ENCODE results near the gene RBM12. TPM values are rescaled to one million over a fixed set of nuclear protein-coding genes. Genes with fewer than 3 reads are reported as not detected.
"Not testable (repeated sequence)": the region's sequence is repeated elsewhere in the genome, so short reads cannot be mapped to it uniquely, and the experiment has no call there.

RBM12 gene, protein sequence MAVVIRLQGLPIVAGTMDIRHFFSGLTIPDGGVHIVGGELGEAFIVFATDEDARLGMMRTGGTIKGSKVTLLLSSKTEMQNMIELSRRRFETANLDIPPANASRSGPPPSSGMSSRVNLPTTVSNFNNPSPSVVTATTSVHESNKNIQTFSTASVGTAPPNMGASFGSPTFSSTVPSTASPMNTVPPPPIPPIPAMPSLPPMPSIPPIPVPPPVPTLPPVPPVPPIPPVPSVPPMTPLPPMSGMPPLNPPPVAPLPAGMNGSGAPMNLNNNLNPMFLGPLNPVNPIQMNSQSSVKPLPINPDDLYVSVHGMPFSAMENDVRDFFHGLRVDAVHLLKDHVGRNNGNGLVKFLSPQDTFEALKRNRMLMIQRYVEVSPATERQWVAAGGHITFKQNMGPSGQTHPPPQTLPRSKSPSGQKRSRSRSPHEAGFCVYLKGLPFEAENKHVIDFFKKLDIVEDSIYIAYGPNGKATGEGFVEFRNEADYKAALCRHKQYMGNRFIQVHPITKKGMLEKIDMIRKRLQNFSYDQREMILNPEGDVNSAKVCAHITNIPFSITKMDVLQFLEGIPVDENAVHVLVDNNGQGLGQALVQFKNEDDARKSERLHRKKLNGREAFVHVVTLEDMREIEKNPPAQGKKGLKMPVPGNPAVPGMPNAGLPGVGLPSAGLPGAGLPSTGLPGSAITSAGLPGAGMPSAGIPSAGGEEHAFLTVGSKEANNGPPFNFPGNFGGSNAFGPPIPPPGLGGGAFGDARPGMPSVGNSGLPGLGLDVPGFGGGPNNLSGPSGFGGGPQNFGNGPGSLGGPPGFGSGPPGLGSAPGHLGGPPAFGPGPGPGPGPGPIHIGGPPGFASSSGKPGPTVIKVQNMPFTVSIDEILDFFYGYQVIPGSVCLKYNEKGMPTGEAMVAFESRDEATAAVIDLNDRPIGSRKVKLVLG
- polyA plus RNA-seq (ENCODE audit: insufficient read length in 10 of 10): 10 to 100 TPM; 42.0 to 60.9 (median 54.5) TPM
- long read RNA-seq, donor 1, full-length matches to known transcripts: 44 of 44 reads
- long read RNA-seq, donor 1, partial matches to known transcripts: 0 of 44 reads
- long read RNA-seq, donor 1, other reads (novel, unspliced or antisense): 0 of 44 reads
- long read RNA-seq, donor 2, full-length matches to known transcripts: 14 of 14 reads
- long read RNA-seq, donor 2, partial matches to known transcripts: 0 of 14 reads
- long read RNA-seq, donor 2, other reads (novel, unspliced or antisense): 0 of 14 reads
- long read RNA-seq, donor 3: 0 reads
- long read RNA-seq, donor 4, full-length matches to known transcripts: 30 of 30 reads
- long read RNA-seq, donor 4, partial matches to known transcripts: 0 of 30 reads
- long read RNA-seq, donor 4, other reads (novel, unspliced or antisense): 0 of 30 reads
- long read RNA-seq, donor 5, full-length matches to known transcripts: 22 of 22 reads
- long read RNA-seq, donor 5, partial matches to known transcripts: 0 of 22 reads
- long read RNA-seq, donor 5, other reads (novel, unspliced or antisense): 0 of 22 reads
- long read RNA-seq, donor 6, full-length matches to known transcripts: 25 of 25 reads
- long read RNA-seq, donor 6, partial matches to known transcripts: 0 of 25 reads
- long read RNA-seq, donor 6, other reads (novel, unspliced or antisense): 0 of 25 reads
- long read RNA-seq, donor 7, full-length matches to known transcripts: 30 of 38 reads
- long read RNA-seq, donor 7, partial matches to known transcripts: 8 of 38 reads
- long read RNA-seq, donor 7, other reads (novel, unspliced or antisense): 0 of 38 reads
- long read RNA-seq, donor 8, full-length matches to known transcripts: 28 of 28 reads
- long read RNA-seq, donor 8, partial matches to known transcripts: 0 of 28 reads
- long read RNA-seq, donor 8, other reads (novel, unspliced or antisense): 0 of 28 reads
- long read RNA-seq, donor 9, full-length matches to known transcripts: 3 of 3 reads
- long read RNA-seq, donor 9, partial matches to known transcripts: 0 of 3 reads
- long read RNA-seq, donor 9, other reads (novel, unspliced or antisense): 0 of 3 reads

DNA sequence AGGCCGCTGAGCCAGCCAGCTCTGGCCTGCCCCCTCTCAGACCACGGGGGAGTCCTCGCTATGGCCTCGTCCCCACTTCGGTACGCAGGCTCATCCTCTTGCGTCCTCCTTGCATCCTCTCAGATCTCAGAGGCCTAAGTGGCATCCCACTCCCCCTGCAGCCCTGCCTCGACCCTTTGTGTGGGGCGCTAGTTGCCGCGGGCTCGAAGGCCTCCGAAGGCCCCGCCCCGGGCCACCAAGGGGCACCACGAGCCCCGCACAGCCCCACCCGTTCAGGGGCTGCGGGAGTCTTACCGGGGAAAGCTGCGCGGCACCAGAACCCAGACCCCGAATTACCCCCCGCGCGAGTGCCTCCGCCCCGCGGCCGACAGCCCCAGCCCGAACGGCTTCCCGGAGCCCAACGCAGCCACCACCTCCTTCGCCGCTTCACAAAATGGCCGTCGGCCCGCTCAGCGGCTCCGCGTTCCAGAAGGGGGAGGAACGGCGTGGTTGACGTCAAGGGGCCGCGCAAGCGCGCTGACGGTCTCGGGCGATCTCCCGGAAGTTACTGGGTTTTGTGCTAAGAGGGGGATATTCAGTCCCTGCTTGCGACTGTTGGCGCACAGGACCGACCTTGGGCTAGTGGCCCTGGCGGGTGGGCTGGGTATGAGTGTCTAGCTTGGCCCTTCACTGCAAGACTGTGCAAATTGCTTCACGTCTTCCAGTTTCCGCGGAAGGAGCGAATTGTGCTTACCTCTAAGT lies at the start of gene RBM12, which contains the start of gene CPNE1:
Gene RBM12, minus strand, starts transcription at position 435 of the 741 bp plus-strand sequence. CDS start 9,578 bp downstream, outside the sequence.
Gene CPNE1, minus strand, starts transcription at position 435 of the 741 bp plus-strand sequence. CDS start 31,977 bp downstream, outside the sequence.
- peak; percentile 92 to 98 (median 96) for DNase-seq

DNA sequence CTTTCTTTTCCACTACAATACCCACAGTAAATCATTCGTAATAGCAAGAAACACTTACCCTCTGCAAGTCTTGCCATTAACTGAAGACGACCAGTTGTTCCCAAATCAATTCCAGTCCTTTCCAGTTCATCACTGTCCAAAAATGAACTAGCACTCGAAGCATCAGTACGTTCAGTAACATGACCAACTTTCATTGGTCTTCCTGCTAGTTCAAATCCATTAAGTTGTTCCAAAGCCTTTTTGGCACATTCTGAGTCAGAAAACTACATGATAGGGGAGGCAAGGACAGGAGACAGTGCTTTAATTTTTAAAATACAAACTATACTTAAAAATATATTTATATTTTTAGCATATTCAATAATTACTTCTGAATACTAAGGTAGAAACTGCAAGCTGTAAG lies 49.4 kb upstream of the RBM12 start:
- no peak for DNase-seq

DNA sequence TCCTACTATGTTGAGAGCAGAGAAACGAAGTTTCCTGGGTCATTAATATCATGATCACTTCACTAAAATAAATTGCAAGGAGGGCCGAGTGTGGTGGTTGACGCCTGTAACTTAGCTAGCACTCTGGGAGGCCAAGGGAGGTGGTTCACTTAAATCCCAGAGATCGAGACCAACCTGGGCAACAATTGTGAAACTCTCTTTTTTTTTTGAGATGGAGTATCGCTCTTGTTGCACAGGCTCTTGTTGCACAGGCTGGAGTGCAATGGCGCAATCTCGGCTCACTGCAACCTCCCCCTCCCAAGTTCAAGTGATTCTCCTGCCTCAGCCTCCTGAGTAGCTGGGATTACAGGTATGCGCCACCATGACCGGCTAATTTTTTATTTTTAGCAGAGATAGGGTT lies 48.4 kb upstream of the RBM12 start:
- DNase-seq: not testable (repeated sequence)

DNA sequence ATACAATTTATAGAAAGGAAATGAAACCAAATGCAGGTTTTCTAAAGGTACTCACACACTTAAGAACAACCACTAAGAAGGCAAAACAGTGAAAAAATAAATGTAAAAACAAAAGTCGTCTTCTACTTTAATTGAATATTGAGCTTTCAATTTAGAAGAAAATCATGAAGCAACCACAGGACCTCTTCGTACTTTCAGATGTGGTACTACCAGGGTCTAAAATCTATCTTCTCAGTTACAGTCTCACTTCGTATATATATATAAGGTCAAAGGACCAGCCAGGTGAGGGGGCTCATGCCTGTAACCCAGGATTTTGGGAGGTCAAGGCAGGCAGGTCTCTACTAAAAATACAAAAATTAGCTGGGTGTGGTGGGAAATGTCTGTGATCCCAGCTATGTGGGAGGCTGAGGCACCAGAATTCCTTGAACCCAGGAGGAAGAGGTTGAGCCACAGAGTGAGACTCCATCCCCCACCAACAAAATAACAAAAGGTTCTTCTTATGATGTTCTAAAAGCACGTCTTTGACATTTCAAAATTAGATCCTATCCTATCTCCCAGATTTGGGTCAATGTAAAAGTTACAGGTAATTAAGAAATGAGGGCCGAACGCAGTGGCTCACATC lies 47.0 kb upstream of the RBM12 start:
- DNase-seq: no peak

DNA sequence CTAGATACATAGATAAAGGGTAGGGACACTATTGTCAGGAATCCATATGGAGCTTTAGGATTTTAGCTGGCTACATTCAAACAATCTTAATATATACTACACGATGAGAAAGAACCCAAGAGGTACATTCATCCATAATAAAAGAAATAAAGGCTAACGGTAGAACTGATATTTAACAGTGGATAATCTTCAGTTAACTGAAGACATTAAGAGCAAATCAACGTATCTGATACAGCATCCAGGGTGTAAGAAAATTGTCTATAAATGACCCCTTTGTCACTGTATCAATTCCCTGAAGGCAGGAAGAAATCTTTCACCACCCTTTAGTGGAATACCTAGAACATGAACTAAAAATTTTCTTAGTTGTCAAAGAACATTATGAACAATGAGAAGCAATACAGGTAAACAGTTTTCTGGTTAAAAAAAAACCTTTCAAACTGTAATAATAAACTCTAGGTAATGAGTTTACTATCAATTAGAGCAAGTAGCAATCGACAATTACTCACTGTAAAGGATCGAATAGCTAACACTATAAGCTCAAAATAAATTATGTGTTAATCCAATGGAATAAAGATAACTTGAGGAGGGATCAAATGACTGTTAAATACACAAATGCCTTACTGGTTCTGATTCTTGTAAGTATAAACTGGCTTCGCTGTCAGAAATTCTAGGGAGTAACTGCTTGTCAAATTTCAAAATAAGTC lies 46.3 kb upstream of the RBM12 start:
- DNase-seq: no peak

DNA sequence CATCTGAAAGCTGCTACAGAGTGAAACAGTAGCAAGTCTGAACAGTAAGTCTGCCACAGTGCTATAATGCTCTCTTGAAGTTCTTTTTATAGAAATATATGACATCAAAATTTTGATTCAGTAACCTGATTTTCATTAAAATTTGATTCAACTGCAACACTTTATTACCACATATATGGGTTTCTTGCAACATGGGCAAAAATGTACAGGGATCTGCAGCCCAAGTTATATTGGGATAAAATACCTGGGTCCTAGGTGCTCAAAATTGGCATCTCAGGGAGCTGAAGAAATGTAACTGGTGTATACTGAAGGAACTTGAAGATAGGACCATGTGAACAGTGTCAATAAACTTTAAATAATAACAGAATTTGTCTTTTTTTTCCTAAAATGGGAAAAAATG lies 45.3 kb upstream of the RBM12 start:
- DNase-seq: no peak

DNA sequence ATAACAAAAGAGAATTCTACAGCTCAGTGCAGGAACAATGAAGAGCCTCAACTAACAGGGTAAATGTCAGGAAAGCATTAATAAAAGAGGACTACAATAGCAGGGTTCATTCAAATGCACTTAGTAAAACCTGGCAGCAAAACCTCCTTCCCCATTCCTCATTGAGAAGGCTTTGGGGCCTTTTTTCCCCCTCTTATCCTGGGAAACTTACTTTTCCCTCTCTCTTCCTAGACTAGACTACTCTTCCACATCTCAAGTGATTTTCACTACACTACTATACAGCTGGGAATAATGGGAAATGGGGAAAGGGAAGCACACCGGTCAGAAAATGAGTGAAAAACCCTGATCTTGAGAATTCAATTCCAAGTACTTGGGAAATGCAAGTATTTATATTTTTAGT lies 44.6 kb upstream of the RBM12 start:
- no peak for DNase-seq

DNA sequence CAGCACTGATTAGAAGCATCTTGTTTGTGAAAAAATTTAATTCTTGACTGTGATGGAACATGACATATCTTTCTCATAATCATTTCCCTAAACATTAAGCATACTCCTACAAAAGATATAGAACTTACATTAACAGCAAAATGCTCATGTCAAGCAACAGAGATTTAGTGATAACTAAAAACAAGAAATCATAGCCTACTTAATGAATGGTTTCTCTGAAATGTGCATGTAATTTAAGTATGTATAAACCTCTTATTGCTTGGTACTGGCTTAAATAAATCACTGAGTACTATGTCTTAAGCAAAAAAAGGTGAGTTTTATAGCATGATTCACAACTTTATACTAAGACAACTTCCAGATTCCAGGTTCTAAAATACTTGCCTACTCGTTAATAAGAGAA lies 43.8 kb upstream of the RBM12 start:
- no peak for DNase-seq

DNA sequence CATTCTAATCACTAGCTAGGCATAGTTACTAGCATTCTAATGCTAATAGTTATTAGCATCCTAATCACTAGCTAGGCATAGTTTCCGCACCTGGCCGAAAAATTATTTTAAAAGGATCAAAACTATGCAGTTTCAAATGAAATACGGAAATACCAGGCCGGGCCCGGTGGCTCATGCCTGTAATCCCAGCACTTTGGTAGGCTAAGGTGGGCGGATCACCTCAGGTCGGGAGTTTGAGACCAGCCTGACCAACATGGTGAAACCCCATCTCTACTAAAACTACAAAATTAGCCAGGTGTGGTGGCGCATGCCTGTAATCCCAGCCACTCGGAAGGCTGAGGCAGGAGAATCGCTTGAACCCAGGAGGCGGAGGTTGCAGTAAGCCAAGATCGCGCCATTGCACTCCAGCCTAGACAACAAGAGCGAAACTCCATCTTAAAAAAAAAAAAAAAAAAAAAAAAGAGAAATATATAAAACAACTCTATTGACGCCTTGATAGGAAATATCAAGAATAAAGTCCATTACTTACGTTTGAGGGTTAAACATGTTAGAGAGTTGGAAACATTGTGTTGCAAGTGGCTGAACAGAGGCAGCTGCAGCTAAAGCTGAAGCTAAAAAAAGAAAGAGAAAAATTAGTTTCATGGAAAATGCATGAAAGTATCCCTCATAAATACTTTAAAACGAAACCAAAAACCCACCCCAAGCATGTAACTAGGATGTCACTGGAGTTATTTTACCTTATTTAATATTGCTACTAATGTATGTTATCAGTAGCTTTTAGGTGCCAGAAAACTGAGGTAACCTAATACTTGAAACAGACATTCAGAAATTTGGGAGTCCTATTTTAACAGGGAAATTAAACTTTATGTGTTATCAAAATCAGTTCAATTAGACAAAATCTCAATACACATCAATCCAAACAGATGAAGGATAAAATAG lies 42.2 kb upstream of the RBM12 start:
- not testable (repeated sequence) for DNase-seq

DNA sequence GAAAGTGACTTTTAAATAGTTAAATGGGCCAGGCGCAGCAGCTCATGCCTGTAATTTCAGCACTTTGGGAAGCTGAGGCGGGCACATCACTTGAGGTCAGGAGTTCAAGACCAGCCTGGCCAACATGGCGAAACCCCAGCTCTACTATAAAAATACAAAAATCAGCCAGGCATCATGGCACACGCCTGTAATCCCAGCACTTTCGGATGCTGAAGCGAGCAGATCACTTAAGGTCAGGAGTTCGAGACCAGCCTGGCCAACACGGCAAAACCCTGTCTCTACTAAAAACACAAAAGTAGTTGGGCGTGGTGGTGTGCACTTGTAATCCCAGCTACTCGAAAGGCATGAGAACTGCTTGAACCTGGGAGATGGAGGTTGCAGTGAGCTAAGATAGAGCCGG lies 41.2 kb upstream of the RBM12 start:
- not testable (repeated sequence) for DNase-seq

DNA sequence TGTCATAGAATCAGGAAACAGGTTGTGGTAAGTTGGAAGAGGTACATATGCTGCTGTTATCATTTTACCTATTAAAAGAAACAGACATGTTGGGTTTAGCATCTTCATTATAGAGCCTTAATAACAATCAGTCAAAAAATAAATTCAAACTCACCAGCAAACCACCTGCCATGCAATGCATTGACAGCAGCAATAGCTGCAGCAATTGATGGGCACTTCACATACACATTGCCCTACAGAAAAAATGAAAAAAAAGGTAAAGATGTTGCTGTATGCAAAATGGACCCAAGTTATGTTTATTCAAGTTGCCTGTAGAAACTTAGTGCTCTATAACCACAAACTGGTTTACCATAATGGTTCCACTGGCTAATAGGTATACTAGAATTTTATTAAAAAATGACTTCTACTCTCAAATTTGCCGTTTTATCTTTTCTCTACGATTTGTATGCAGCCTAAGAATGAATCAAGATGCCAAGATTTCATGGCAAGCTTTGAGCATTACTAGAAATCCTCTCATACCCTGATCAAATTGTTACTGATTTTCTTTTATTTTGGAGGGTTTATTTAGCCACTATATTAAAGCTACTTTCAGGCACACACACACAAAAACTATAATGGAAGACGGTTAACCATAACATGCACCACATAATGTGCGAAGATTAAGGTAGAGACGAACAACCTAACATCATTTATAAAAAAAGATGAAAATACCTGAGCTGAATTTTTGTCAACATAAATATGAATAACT lies 40.0 kb upstream of the RBM12 start:
- no peak for DNase-seq

DNA sequence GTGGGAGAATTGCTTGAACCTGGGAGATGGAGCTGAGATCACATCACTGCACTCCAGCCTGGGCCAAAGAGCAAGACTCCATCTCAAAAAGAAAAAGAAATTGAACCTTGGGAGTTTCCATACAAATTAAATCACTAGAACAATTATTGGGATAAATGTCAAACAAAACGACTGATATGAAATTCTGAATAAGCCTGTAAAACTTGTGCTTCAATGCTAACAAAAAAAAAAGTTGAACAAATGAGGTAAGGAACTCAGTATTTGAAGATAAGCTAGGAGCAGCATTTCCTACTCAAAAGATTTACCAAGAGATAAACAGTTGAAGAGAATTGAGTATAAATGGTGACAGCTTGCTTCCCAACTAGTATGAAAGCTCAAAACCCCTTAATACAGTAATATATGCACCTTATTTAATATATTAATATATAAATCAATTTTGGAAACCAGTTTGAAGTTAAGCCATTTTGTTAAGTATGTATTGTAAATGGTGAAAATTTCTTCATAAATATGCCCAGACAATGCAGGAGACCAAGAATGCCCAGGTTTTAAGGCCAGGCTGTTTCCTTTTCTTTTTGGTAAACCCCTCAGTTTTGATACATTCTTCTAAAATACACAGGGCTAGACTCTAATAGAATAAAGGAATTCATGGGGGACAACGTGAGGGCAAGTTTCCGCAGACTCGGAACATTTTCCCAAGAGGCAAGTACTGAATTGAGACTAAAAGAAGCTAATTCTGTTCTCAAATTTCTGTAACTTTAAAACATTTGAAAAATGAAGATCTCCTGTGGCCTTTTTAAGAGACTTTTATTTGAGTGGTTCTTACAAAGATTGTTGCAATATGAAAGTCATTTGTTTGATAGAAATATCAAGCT lies 38.4 kb upstream of the RBM12 start:
- no peak for DNase-seq

DNA sequence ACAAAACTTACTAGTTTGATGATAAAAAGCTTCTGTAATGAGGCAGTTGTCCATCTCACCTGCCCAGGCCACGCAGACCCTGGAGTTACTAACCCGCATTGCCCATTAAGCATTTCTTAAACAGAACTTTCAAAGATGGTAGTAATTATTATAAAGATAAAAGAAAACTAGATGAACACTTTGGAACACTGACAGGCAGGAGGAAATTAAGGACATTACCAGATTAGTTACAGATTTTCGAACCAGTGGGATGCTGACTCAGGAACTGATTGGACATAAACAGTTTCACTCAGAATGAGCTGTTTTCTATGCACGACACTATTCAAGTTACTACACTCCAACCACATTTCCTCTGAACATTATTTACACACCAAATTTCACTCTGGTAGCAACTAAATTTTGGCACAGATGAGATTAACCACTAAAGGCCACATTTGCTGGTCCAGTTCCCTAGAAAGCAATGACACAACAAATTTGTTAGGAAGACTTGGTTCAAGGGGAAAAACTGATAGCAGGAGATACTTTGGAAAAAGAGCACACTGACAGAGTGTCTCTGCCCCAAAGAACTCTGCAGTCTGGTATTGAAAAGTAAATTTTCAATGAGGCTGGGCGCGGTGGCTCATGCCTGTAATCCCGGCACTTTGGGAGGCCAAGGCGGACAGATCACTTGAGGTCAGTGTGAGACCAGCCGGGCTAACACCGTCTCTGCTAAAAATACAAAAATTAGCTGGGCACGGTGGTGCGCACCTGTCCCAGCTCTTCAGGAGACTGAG lies 37.5 kb upstream of the RBM12 start:
- no peak for DNase-seq

DNA sequence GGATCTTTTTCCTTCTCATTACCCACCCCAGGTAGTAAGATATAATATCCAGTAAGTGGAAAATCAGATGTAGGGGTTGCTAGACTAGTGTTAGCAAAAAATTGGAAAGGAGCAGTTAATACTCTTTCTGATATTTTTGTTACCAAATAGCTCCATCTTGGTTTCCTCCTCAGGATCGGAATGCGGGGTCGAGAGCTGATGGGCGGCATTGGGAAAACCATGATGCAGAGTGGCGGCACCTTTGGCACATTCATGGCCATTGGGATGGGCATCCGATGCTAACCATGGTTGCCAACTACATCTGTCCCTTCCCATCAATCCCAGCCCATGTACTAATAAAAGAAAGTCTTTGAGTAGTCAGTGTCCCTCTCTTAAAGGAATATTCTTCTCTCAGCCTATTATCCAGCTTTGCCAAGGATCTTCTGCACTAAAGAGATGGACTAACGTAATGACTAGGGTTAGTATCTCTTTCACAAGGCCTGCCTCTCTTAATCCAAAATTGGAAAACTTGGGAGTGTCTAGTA lies 36.0 kb upstream of the RBM12 start:
- DNase-seq: no peak
